ENCODE data around the gene SLC33A1. TPM values are rescaled to one million over a fixed set of nuclear protein-coding genes. Genes with fewer than 3 reads are reported as not detected.

Gene SLC33A1
- total and polyA plus RNA-seq, 10 of the 15 experiments (the other 5 are each of a cell fraction or from before 2014, with no cell fraction given), result 6.4 to 25.2 (median 19.8) TPM

DNA sequence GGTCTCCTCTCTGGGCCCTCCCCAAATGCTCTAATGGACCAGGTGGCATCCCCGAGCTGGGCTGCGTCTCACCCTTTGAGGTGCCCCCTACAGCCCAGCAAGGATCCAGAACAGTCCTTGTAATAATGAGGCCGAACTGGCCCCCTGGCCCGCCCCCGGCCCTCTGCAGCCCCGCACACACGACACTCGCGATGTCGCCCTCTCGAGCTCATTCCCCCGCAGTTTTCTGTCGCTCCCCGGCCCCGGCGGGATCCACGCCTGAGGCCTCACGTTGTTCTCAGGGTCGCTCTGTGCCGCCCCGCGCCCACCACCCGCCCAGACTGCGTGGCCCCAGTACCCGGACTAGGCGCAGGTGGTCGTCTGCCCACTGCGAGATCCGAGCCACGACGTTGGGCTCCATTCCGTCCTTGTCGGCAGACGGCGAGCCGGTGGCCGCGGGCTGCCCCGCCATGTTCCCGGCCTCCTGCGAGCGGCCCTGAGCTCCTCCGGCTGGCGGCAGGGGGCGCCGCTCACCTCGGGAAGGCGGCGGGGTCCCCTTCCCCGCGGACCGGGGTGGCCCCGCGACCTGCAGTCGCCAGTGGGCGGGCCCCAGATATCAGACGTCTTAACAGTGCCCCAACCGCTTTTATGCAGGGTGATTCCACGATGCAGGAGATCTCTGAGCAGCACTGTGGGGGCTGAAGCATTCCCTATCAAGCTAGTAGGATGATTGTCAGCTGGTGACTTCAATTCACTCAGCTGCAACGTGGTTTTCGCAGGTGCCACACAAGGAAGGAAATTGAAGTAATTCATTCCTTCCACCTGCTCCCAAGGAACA lies 48.2 kb downstream of the SLC33A1 start, which contains the start of gene C3orf33 (continued):
- TF ChIP-seq STAT1 (conservative IDR thresholded peaks at IDR 0.05) (0 out of 2 replicates have a peak, but pooled peaks have one; percentile 49), NFYA (IDR thresholded peaks at IDR 0.05; ENCODE audit: borderline replicate concordance, low read depth, low read length) (no peak), SMC3 (IDR thresholded peaks at IDR 0.05; ENCODE audit: borderline replicate concordance, low read length) (peak; percentile 66), NR2F1 (conservative IDR thresholded peaks at IDR 0.05) (peak; percentile 90), ZNF384 (IDR thresholded peaks at IDR 0.05; ENCODE audit: borderline replicate concordance, low read depth, low read length) (0 out of 2 replicates have a peak, but pooled peaks have one; percentile 12), BACH1 (IDR thresholded peaks at IDR 0.05; ENCODE audit: borderline replicate concordance) (peak; percentile 79; the same call in 1 of the 2 replicates), CREM (IDR thresholded peaks at IDR 0.05; ENCODE audit: low read depth) (0 out of 2 replicates have a peak, but pooled peaks have one; percentile 15), POLR2A (IDR thresholded peaks at IDR 0.05; ENCODE audit: low read depth, low read length) (peak; percentile 90), FOXM1 (IDR thresholded peaks at IDR 0.05; ENCODE audit: low read depth, low read length) (no peak)
- TF ChIP-seq, protein P1, sequence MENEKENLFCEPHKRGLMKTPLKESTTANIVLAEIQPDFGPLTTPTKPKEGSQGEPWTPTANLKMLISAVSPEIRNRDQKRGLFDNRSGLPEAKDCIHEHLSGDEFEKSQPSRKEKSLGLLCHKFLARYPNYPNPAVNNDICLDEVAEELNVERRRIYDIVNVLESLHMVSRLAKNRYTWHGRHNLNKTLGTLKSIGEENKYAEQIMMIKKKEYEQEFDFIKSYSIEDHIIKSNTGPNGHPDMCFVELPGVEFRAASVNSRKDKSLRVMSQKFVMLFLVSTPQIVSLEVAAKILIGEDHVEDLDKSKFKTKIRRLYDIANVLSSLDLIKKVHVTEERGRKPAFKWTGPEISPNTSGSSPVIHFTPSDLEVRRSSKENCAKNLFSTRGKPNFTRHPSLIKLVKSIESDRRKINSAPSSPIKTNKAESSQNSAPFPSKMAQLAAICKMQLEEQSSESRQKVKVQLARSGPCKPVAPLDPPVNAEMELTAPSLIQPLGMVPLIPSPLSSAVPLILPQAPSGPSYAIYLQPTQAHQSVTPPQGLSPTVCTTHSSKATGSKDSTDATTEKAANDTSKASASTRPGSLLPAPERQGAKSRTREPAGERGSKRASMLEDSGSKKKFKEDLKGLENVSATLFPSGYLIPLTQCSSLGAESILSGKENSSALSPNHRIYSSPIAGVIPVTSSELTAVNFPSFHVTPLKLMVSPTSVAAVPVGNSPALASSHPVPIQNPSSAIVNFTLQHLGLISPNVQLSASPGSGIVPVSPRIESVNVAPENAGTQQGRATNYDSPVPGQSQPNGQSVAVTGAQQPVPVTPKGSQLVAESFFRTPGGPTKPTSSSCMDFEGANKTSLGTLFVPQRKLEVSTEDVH (IDR thresholded peaks at IDR 0.05; ENCODE audit: low read depth, partially characterized antibody), result no peak
- TF ChIP-seq, protein P2, sequence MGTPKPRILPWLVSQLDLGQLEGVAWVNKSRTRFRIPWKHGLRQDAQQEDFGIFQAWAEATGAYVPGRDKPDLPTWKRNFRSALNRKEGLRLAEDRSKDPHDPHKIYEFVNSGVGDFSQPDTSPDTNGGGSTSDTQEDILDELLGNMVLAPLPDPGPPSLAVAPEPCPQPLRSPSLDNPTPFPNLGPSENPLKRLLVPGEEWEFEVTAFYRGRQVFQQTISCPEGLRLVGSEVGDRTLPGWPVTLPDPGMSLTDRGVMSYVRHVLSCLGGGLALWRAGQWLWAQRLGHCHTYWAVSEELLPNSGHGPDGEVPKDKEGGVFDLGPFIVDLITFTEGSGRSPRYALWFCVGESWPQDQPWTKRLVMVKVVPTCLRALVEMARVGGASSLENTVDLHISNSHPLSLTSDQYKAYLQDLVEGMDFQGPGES (IDR thresholded peaks at IDR 0.05), result 0 out of 2 replicates have a peak, but pooled peaks have one; percentile 15

All from GM12878 (cell line).